Activated naive CD4-positive, alpha-beta T cell treated with anti-CD3 and anti-CD28 coated beads, Interleukin-2, amount 50 U/mL, for 16 hours (primary cell): ENCODE results near the gene CR1.
A peak's percentile ranks its signal among the peaks of the same experiment; 100 is the strongest.
"Not testable (repeated sequence)": the region's sequence is repeated elsewhere in the genome, so short reads cannot be mapped to it uniquely, and the experiment has no call there.

Experiments
- DNase-seq: peaks from one replicate; pipeline ENCODE4 v3.0.0-alpha.2; 2020

Gene CR1

GRCh38 chr1:207504438-207504837, 8.5 kb downstream of the CR1 start:
- DNase-seq, result no peak

- DNase-seq, result no peak
These were observed 14.5 kb downstream of the CR1 start for GRCh38 chr1:207510444-207510843.

GRCh38 chr1:207514890-207515289, 18.9 kb downstream of the CR1 start:
- no peak for DNase-seq

- DNase-seq, result no peak
These were observed 20.8 kb downstream of the CR1 start for GRCh38 chr1:207516729-207517128.

GRCh38 chr1:207518608-207519236, 22.8 kb downstream of the CR1 start:
- DNase-seq, result no peak

- no peak for DNase-seq
These were observed 23.8 kb downstream of the CR1 start for GRCh38 chr1:207519505-207520399.

- not testable (repeated sequence) for DNase-seq
These were observed 24.7 kb downstream of the CR1 start for GRCh38 chr1:207520400-207521345.

GRCh38 chr1:207525239-207525638, 29.3 kb downstream of the CR1 start:
- DNase-seq, result not testable (repeated sequence)

- DNase-seq, result not testable (repeated sequence)
These were observed 32.4 kb downstream of the CR1 start for GRCh38 chr1:207528401-207528800.

- DNase-seq, result not testable (repeated sequence)
These were observed 40.3 kb downstream of the CR1 start for GRCh38 chr1:207536263-207536662.

- DNase-seq, result not testable (repeated sequence)
These were observed 50.9 kb downstream of the CR1 start for GRCh38 chr1:207546677-207547357.

- DNase-seq, result not testable (repeated sequence)
These were observed 58.9 kb downstream of the CR1 start for GRCh38 chr1:207554823-207555222.

GRCh38 chr1:207565546-207566468, 69.8 kb downstream of the CR1 start:
- no peak for DNase-seq

GRCh38 chr1:207571926-207572325, 76.0 kb downstream of the CR1 start:
- DNase-seq, result not testable (repeated sequence)

- not testable (repeated sequence) for DNase-seq
These were observed 77.1 kb downstream of the CR1 start for GRCh38 chr1:207573074-207573473.

- not testable (repeated sequence) for DNase-seq
These were observed 79.4 kb downstream of the CR1 start for GRCh38 chr1:207575381-207575780.

GRCh38 chr1:207578796-207579435, 83.0 kb downstream of the CR1 start:
- DNase-seq, result no peak

- DNase-seq, result peak; percentile 10
These were observed 83.5 kb downstream of the CR1 start for GRCh38 chr1:207579436-207579799.

- no peak for DNase-seq
These were observed 85.7 kb downstream of the CR1 start for GRCh38 chr1:207581496-207582153.

- not testable (repeated sequence) for DNase-seq
These were observed 93.5 kb downstream of the CR1 start for GRCh38 chr1:207589506-207589905.
